Stimulated activated CD8-positive, alpha-beta memory T cell treated with anti-CD3 and anti-CD28 coated beads, Interleukin-12 subunit alpha, Interleukin-12 subunit beta, amount 100 ng/mL, for 24 hours (primary cell): ENCODE data around the gene S100A3.
"Not testable (repeated sequence)": the region's sequence is repeated elsewhere in the genome, so short reads cannot be mapped to it uniquely, and the experiment has no call there.

Experiments
- DNase-seq: peaks from one replicate; pipeline ENCODE4 v3.0.0-alpha.2; 2020; ENCODE audit errors: extremely low read depth

The S100A3 gene

GRCh38 chr1:153535242-153536011 is 13.6 kb downstream of the S100A3 start, which contains the start of gene S100A6:
Gene S100A6, minus strand, starts transcription at chr1:153535991. Its CDS starts 652 bp downstream, at chr1:153535339.
- no peak for DNase-seq

- no peak for DNase-seq
These were observed 14.2 kb downstream of the S100A3 start for GRCh38 chr1:153534925-153535241.

- DNase-seq: no peak
These were observed 14.7 kb downstream of the S100A3 start for GRCh38 chr1:153534226-153534924.

GRCh38 chr1:153533689-153534201 is 15.3 kb downstream of the S100A3 start:
- DNase-seq: no peak

- DNase-seq: no peak
These were observed 16.1 kb downstream of the S100A3 start for GRCh38 chr1:153532769-153533599.

- DNase-seq: no peak
These were observed 16.9 kb downstream of the S100A3 start for GRCh38 chr1:153532181-153532580.

GRCh38 chr1:153531638-153532037 is 17.4 kb downstream of the S100A3 start:
- DNase-seq: no peak

- DNase-seq: no peak
These were observed 21.4 kb downstream of the S100A3 start for GRCh38 chr1:153527683-153528040.

- DNase-seq: no peak
These were observed 21.9 kb downstream of the S100A3 start for GRCh38 chr1:153527023-153527682.

GRCh38 chr1:153526132-153526543 is 22.9 kb downstream of the S100A3 start:
- no peak for DNase-seq

GRCh38 chr1:153525088-153525728 is 23.9 kb downstream of the S100A3 start:
- DNase-seq: no peak

- DNase-seq: not testable (repeated sequence)
These were observed 26.6 kb downstream of the S100A3 start for GRCh38 chr1:153522353-153523048.

- DNase-seq: not testable (repeated sequence)
These were observed 27.2 kb downstream of the S100A3 start for GRCh38 chr1:153521808-153522207.

- no peak for DNase-seq
These were observed 28.1 kb downstream of the S100A3 start for GRCh38 chr1:153520818-153521476.

GRCh38 chr1:153520137-153520691 is 28.8 kb downstream of the S100A3 start:
- not testable (repeated sequence) for DNase-seq

- DNase-seq: no peak
These were observed 29.8 kb downstream of the S100A3 start for GRCh38 chr1:153519242-153519641.

- DNase-seq: no peak
These were observed 33.3 kb downstream of the S100A3 start for GRCh38 chr1:153515504-153516394.

- DNase-seq: no peak
These were observed 35.4 kb downstream of the S100A3 start for GRCh38 chr1:153513666-153514065.

- no peak for DNase-seq
These were observed 36.0 kb downstream of the S100A3 start for GRCh38 chr1:153513023-153513422.
